EH (cell line): Measurements from ENCODE around the gene IDI1.
"Not testable (repeated sequence)": the region's sequence is repeated elsewhere in the genome, so short reads cannot be mapped to it uniquely, and the experiment has no call there.

Experiments used
- DNase-seq: peaks from one replicate; pipeline ENCODE4 v3.0.0-alpha.2; 2015; ENCODE audit warnings: low read depth

IDI1 gene

GRCh38 chr10:1063232-1063865, 14.4 kb upstream of the IDI1 start:
- DNase-seq = no peak

GRCh38 chr10:1061930-1062774, 13.2 kb upstream of the IDI1 start:
- peak; percentile 76 for DNase-seq

- DNase-seq = no peak
Observed at GRCh38 chr10:1059902-1060301, 11.0 kb upstream of the IDI1 start.

GRCh38 chr10:1058017-1058416, 9.1 kb upstream of the IDI1 start:
- DNase-seq = no peak

- DNase-seq = peak; percentile 24
Observed at GRCh38 chr10:1057106-1057657, 8.3 kb upstream of the IDI1 start.

- peak; percentile 89 for DNase-seq
Observed at GRCh38 chr10:1056326-1057105, 7.6 kb upstream of the IDI1 start, which contains the start of gene WDR37. Gene WDR37, plus strand, starts transcription at chr10:1056385. Its CDS starts 15,771 bp downstream, at chr10:1072156.

- DNase-seq = no peak
Observed at GRCh38 chr10:1054684-1055083, 5.8 kb upstream of the IDI1 start.

GRCh38 chr10:1050554-1050953, 1.6 kb upstream of the IDI1 start:
- no peak for DNase-seq

GRCh38 chr10:1050145-1050544, 1.2 kb upstream of the IDI1 start:
- no peak for DNase-seq

GRCh38 chr10:1049425-1049958, 573 bp upstream of the IDI1 start:
- no peak for DNase-seq

- no peak for DNase-seq
Observed at GRCh38 chr10:1048349-1048731, 579 bp downstream of the IDI1 start.

GRCh38 chr10:1047937-1048336, 982 bp downstream of the IDI1 start:
- peak; percentile 24 for DNase-seq

GRCh38 chr10:1045415-1045814, 3.5 kb downstream of the IDI1 start:
- DNase-seq = no peak

GRCh38 chr10:1044964-1045363, 4.0 kb downstream of the IDI1 start:
- DNase-seq = no peak

- no peak for DNase-seq
Observed at GRCh38 chr10:1044146-1044545, 4.8 kb downstream of the IDI1 start.

GRCh38 chr10:1043532-1043995, 5.4 kb downstream of the IDI1 start:
- no peak for DNase-seq

GRCh38 chr10:1041514-1041913, 7.4 kb downstream of the IDI1 start:
- DNase-seq = no peak

- DNase-seq = no peak
Observed at GRCh38 chr10:1040133-1040532, 8.8 kb downstream of the IDI1 start.

- not testable (repeated sequence) for DNase-seq
Observed at GRCh38 chr10:1038769-1039168, 10.2 kb downstream of the IDI1 start.

- DNase-seq = no peak
Observed at GRCh38 chr10:1037098-1037497, 11.8 kb downstream of the IDI1 start.

GRCh38 chr10:1036341-1036791, 12.6 kb downstream of the IDI1 start:
- DNase-seq = peak; percentile 6

GRCh38 chr10:1035201-1035600, 13.7 kb downstream of the IDI1 start:
- peak; percentile 16 for DNase-seq
